Smooth muscle cell (in vitro differentiated cells): ENCODE measurements around the gene KCNA5. TPM values are rescaled to one million over a fixed set of nuclear protein-coding genes. Genes with fewer than 3 reads are reported as not detected.

Source experiments
- DNase-seq: peaks from one replicate; lab custom pipeline; 2025; ENCODE audit not compliant: unreplicated experiment; lab: John Stamatoyannopoulos, UW
- H2AFZ ChIP-seq: fragments of 200-600 bp; sonication (generic); 2 replicates; pipeline ENCODE4 v1.6.0; 2016; ENCODE audit warnings: antibody characterized with exemption, low read depth, mild to moderate bottlenecking
- H3F3A ChIP-seq: fragments of 200-600 bp; sonication (generic); 2 replicates; pipeline ENCODE4 v1.6.0; 2017; ENCODE audit warnings: antibody characterized with exemption, low read depth
- H3K27ac ChIP-seq: fragments of 200-600 bp; sonication (generic); 2 replicates; pipeline ENCODE4 v1.5.1; 2016; ENCODE audit warnings: low read depth, mild to moderate bottlenecking
- H3K27me3 ChIP-seq: fragments of 200-600 bp; sonication (generic); 2 replicates; pipeline ENCODE4 v1.6.1; 2016; ENCODE audit warnings: low read depth, mild to moderate bottlenecking
- H3K36me3 ChIP-seq: fragments of 200-600 bp; sonication (generic); 2 replicates; pipeline ENCODE4 v1.5.1; 2016; ENCODE audit warnings: low read depth
- H3K4me1 ChIP-seq: fragments of 200-600 bp; sonication (generic); 2 replicates; pipeline ENCODE4 v1.5.1; 2016; ENCODE audit warnings: low read depth
- H3K4me2 ChIP-seq: fragments of 200-600 bp; sonication (generic); 2 replicates; pipeline ENCODE4 v1.6.0; 2016; ENCODE audit warnings: mild to moderate bottlenecking
- H3K4me3 ChIP-seq: fragments of 200-600 bp; sonication (generic); 2 replicates; pipeline ENCODE4 v1.5.1; 2016; ENCODE audit warnings: mild to moderate bottlenecking
- H3K79me2 ChIP-seq: fragments of 200-600 bp; sonication (generic); 2 replicates; pipeline ENCODE4 v1.6.0; 2016; ENCODE audit warnings: low read depth, mild to moderate bottlenecking
- H3K9ac ChIP-seq: fragments of 200-600 bp; sonication (generic); 2 replicates; pipeline ENCODE4 v1.6.0; 2016; ENCODE audit warnings: low read depth
- H3K9me3 ChIP-seq: fragments of 200-600 bp; sonication (generic); replicated peaks from 2 replicates; pipeline ENCODE4 v1.5.1; 2016; ENCODE audit warnings: low read depth
- H4K20me1 ChIP-seq: fragments of 200-600 bp; sonication (generic); 2 replicates; pipeline ENCODE4 v1.6.0; 2016; ENCODE audit warnings: low read depth
- WGBS: methylation state at CpG from one replicate; pipeline ENCODE4 v1.1.7; 2016; ENCODE audit warnings: low lambda C conversion rate; 5-methylcytosine and 5-hydroxymethylcytosine counted together
- polyA plus RNA-seq: library from polyadenylated mRNA; unstranded; fragments of >200 nt; fragmentation: Nextera tagmentation; extraction: Ambion mirVana; gene quantifications from 2 replicates; pipeline ENCODE4 v1.2.1, GENCODE V29; 2016
- total RNA-seq: library from RNA; depleted of rRNA; stranded (reverse); fragments of >200 nt; gene quantifications from 2 replicates; pipeline ENCODE4 v1.2.3, GENCODE V29; 2014
- TF ChIP-seq, protein P1 (sequence below): fragments of 200-600 bp; sonication (generic); IDR thresholded peaks from 2 replicates; pipeline ENCODE4 v1.5.1; 2017; ENCODE audit warnings: borderline replicate concordance, mild to moderate bottlenecking, antibody characterized with exemption; ENCODE audit not compliant: insufficient read depth, poor library complexity, severe bottlenecking

The KCNA5 gene
- total and polyA plus RNA-seq, 2 experiments from 2014 or later = not detected

DNA sequence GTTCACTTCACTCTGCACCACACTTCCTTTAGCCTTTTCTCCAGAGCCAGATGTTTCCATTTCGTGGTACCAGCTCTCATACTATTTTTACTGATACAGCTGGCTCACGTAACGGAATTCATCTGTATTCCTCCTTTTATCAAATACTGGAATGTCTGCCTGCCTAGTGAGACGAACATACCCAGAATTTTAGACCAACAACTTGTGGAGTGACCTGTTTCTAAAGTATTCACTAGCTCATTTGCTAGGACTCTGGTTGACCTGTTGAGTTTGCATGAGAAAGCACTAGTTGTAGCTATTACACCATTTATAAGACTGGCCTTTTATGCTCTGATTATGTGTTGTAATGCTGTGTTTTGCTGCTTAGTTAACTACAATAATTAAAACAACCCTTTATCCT, 22.6 kb downstream of the KCNA5 start:
- Histone ChIP-seq H3F3A (no peaks in the 10 kb centered on the region), H3K79me2 (no peaks in the 10 kb centered on the region), H3K9ac (no peak overlapping the region), H3K27me3 (peaks cover 3% of the 10 kb centered on the region), H3K36me3 (no peaks in the 10 kb centered on the region), H3K4me2 (no peak overlapping the region), H3K4me1 (peaks cover 7% of the 10 kb centered on the region), H4K20me1 (no peaks in the 10 kb centered on the region), H3K4me3 (no peak overlapping the region), H3K27ac (no peak overlapping the region), H2AFZ (no peak overlapping the region), H3K9me3 (no peaks in the 10 kb centered on the region)
- TF ChIP-seq, protein P1, sequence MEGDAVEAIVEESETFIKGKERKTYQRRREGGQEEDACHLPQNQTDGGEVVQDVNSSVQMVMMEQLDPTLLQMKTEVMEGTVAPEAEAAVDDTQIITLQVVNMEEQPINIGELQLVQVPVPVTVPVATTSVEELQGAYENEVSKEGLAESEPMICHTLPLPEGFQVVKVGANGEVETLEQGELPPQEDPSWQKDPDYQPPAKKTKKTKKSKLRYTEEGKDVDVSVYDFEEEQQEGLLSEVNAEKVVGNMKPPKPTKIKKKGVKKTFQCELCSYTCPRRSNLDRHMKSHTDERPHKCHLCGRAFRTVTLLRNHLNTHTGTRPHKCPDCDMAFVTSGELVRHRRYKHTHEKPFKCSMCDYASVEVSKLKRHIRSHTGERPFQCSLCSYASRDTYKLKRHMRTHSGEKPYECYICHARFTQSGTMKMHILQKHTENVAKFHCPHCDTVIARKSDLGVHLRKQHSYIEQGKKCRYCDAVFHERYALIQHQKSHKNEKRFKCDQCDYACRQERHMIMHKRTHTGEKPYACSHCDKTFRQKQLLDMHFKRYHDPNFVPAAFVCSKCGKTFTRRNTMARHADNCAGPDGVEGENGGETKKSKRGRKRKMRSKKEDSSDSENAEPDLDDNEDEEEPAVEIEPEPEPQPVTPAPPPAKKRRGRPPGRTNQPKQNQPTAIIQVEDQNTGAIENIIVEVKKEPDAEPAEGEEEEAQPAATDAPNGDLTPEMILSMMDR = no peak
- WGBS = 73% methylated on average over 4 of the region's 4 CpGs
- DNase-seq = no peak

DNA sequence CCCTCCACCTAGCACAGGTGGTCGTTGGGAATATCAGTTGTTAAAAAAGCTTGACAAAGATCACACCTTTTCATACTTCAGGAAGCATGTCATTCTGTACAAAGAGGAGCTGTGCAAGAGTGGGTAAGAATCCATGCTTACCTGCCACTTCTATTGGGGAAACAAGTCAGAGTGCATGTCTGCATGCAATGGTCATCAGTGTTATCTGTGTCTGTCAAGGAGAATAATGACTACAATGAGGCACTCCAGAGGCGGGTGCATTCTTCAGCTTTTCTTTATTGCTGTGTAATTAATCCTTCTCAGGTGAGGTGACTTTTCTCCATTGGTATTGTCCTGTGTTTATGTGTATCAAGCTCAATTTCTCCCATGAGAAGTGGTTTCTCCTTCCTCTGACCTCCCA, 24.4 kb downstream of the KCNA5 start:
- Histone ChIP-seq H3K4me2 (no peak overlapping the region), H3F3A (no peaks in the 10 kb centered on the region), H2AFZ (no peak overlapping the region), H3K36me3 (no peaks in the 10 kb centered on the region), H3K4me1 (peaks cover 7% of the 10 kb centered on the region), H3K4me3 (no peak overlapping the region), H3K79me2 (no peaks in the 10 kb centered on the region), H3K9ac (no peak overlapping the region), H4K20me1 (no peaks in the 10 kb centered on the region), H3K27me3 (peaks cover 3% of the 10 kb centered on the region), H3K27ac (no peak overlapping the region), H3K9me3 (no peaks in the 10 kb centered on the region)
- WGBS = 79% methylated on average over 2 of the region's 2 CpGs
- DNase-seq = no peak
- TF ChIP-seq, protein P1 = no peak

- TF ChIP-seq, protein P1 = no peak
- H3K27me3 ChIP-seq = peaks cover 3% of the 10 kb centered on the region
- no peaks in the 10 kb centered on the region for H3K79me2 ChIP-seq
- no peak overlapping the region for H3K4me3 ChIP-seq
- no peaks in the 10 kb centered on the region for H3K36me3 ChIP-seq
- no peak overlapping the region for H2AFZ ChIP-seq
- H3K4me2 ChIP-seq = no peak overlapping the region
- no peaks in the 10 kb centered on the region for H3K9me3 ChIP-seq
- H3K9ac ChIP-seq = no peak overlapping the region
- no peaks in the 10 kb centered on the region for H4K20me1 ChIP-seq
- 91% methylated on average over 1 of the region's 1 CpG for WGBS
- H3F3A ChIP-seq = no peaks in the 10 kb centered on the region
- peaks cover 7% of the 10 kb centered on the region for H3K4me1 ChIP-seq
- DNase-seq = no peak
- no peak overlapping the region for H3K27ac ChIP-seq
Observed at GRCh38 chr12:5068619-5069018, 24.9 kb downstream of the KCNA5 start.

DNA sequence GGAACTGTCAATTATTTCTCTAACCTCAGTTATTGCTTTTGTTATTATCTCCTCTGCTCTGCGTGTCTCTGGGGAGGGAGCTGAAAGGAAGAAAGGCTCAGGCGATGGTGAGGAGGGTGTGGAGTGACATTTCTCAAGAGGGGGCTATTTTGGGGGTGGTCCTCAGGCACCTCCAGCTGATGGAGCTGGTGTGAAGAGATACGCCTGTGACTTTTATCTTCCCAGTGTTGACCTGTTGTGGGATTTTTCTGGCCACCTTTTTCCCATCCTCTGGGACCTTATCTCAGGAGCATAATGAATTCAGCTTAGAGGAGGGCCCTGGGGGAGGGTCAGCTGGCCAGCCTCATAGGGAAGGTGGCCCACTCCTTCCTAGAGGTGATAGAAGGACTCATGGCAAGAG, 26.4 kb downstream of the KCNA5 start:
- H3K4me3 ChIP-seq = no peak overlapping the region
- 80% methylated on average over 3 of the region's 3 CpGs for WGBS
- no peak overlapping the region for H3K27ac ChIP-seq
- no peak for DNase-seq
- no peak overlapping the region for H3K9ac ChIP-seq
- H3K4me1 ChIP-seq = peaks cover 7% of the 10 kb centered on the region
- no peak overlapping the region for H2AFZ ChIP-seq
- no peak overlapping the region for H3K4me2 ChIP-seq
- H3F3A ChIP-seq = no peaks in the 10 kb centered on the region
- no peaks in the 10 kb centered on the region for H3K9me3 ChIP-seq
- TF ChIP-seq, protein P1 = no peak
- H4K20me1 ChIP-seq = no peaks in the 10 kb centered on the region
- H3K79me2 ChIP-seq = no peaks in the 10 kb centered on the region
- peaks cover 3% of the 10 kb centered on the region for H3K27me3 ChIP-seq
- no peaks in the 10 kb centered on the region for H3K36me3 ChIP-seq
